ENCODE measurements around the gene WIPF2. TPM values are rescaled to one million over a fixed set of nuclear protein-coding genes. Genes with fewer than 3 reads are reported as not detected.

Gene WIPF2
- total RNA-seq, 4 donors from 2014 or later, result 7.8 to 21.5 (median 12.1) TPM

GRCh38 chr17:40180694-40181093, 38.4 kb upstream of the WIPF2 start:
- Histone ChIP-seq H3K27ac (replicated peaks in 1 of 4) (no peak overlapping the region), H3K4me1 (peaks cover 16 to 28% (median 23%) of the 10 kb centered on the region in 4 donors), H3K27me3 (no peaks in the 10 kb centered on the region), H3K9me3 (no peaks in the 10 kb centered on the region), H3K36me3 (peaks cover 4 to 17% (median 9%) of the 10 kb centered on the region in 4 donors), H3K4me3 (no peak overlapping the region)
- no peak for DNase-seq (ENCODE audit: extremely low spot score)
- intact Hi-C loops (cut with DNase I), result no loop called here
- TF ChIP-seq POLR2AphosphoS5 (IDR thresholded peaks at IDR 0.05), result no peak
- no peak for TF ChIP-seq CTCF (IDR thresholded peaks at IDR 0.05)
- no peak for TF ChIP-seq EP300 (IDR thresholded peaks at IDR 0.05)
- 63% methylated on average over 5 of the region's 5 CpGs for WGBS

GRCh38 chr17:40181205-40181604, 37.9 kb upstream of the WIPF2 start:
- no peaks in the 10 kb centered on the region for H3K9me3 ChIP-seq
- 79% methylated on average over 8 of the region's 8 CpGs for WGBS
- peaks cover 0 to 11% (median 4%) of the 10 kb centered on the region in 4 donors for H3K36me3 ChIP-seq
- H3K27me3 ChIP-seq, result no peaks in the 10 kb centered on the region
- no peak for TF ChIP-seq POLR2A (IDR thresholded peaks at IDR 0.05; ENCODE audit: low read depth)
- no peak for TF ChIP-seq EP300 (IDR thresholded peaks at IDR 0.05)
- TF ChIP-seq POLR2AphosphoS5 (IDR thresholded peaks at IDR 0.05), result no peak
- TF ChIP-seq CTCF (IDR thresholded peaks at IDR 0.05), result no peak
- peaks cover 16 to 28% (median 23%) of the 10 kb centered on the region in 4 donors for H3K4me1 ChIP-seq
- DNase-seq (ENCODE audit: extremely low spot score), result no peak
- no peak overlapping the region for H3K27ac ChIP-seq (replicated peaks in 1 of 4)
- intact Hi-C loops (cut with DNase I), result no loop called here
- no peak overlapping the region for H3K4me3 ChIP-seq

- no peak overlapping the region for H3K27ac ChIP-seq (replicated peaks in 1 of 4)
- intact Hi-C loops (cut with DNase I), result no loop called here
Measured at GRCh38 chr17:40182606-40183005, 36.5 kb upstream of the WIPF2 start.

GRCh38 chr17:40187238-40187637, 31.9 kb upstream of the WIPF2 start:
- no peaks in the 10 kb centered on the region for H3K27me3 ChIP-seq
- peaks cover 0 to 8% (median 3%) of the 10 kb centered on the region in 4 donors for H3K36me3 ChIP-seq
- peaks cover 17 to 24% (median 20%) of the 10 kb centered on the region in 4 donors for H3K4me1 ChIP-seq
- H3K9me3 ChIP-seq, result no peaks in the 10 kb centered on the region
- no peak for DNase-seq (ENCODE audit: extremely low spot score)
- intact Hi-C loops (cut with DNase I), result no loop called here
- TF ChIP-seq POLR2A (IDR thresholded peaks at IDR 0.05; ENCODE audit: low read depth) (no peak), POLR2AphosphoS5 (IDR thresholded peaks at IDR 0.05) (no peak), EP300 (IDR thresholded peaks at IDR 0.05) (no peak), CTCF (IDR thresholded peaks at IDR 0.05) (no peak)
- WGBS, result 95% methylated on average over 3 of the region's 3 CpGs
- H3K27ac ChIP-seq (replicated peaks in 1 of 4), result no peak overlapping the region
- H3K4me3 ChIP-seq, result no peak overlapping the region

More at GRCh38 chr17:40182606-40183005, 36.5 kb upstream of the WIPF2 start:
- Histone ChIP-seq H3K4me1 (peaks cover 7 to 15% (median 9%) of the 10 kb centered on the region in 4 donors), H3K4me3 (no peak overlapping the region), H3K36me3 (peaks cover 0 to 7% (median 0%) of the 10 kb centered on the region in 4 donors), H3K27me3 (no peaks in the 10 kb centered on the region), H3K9me3 (no peaks in the 10 kb centered on the region)
- DNase-seq (ENCODE audit: extremely low spot score), result no peak
- WGBS, result 85% methylated on average over 6 of the region's 6 CpGs
- TF ChIP-seq EP300 (IDR thresholded peaks at IDR 0.05), result no peak
- no peak for TF ChIP-seq CTCF (IDR thresholded peaks at IDR 0.05)
- no peak for TF ChIP-seq POLR2A (IDR thresholded peaks at IDR 0.05; ENCODE audit: low read depth)
- TF ChIP-seq POLR2AphosphoS5 (IDR thresholded peaks at IDR 0.05), result no peak

- H3K4me3 ChIP-seq, result no peak overlapping the region
- no peak for DNase-seq (ENCODE audit: extremely low spot score)
- no peaks in the 10 kb centered on the region for H3K9me3 ChIP-seq
- no peak for TF ChIP-seq EP300 (IDR thresholded peaks at IDR 0.05)
- TF ChIP-seq CTCF (IDR thresholded peaks at IDR 0.05), result no peak
- TF ChIP-seq POLR2AphosphoS5 (IDR thresholded peaks at IDR 0.05), result no peak
- no peak for TF ChIP-seq POLR2A (IDR thresholded peaks at IDR 0.05; ENCODE audit: low read depth)
- H3K27ac ChIP-seq (replicated peaks in 1 of 4), result no peak overlapping the region
- peaks cover 5 to 14% (median 8%) of the 10 kb centered on the region in 4 donors for H3K36me3 ChIP-seq
- H3K27me3 ChIP-seq, result no peaks in the 10 kb centered on the region
- peaks cover 17 to 24% (median 20%) of the 10 kb centered on the region in 4 donors for H3K4me1 ChIP-seq
- WGBS, result 94% methylated on average over 3 of the region's 6 CpGs
- intact Hi-C loops (cut with DNase I), result no loop called here
Measured at GRCh38 chr17:40188694-40189093, 30.4 kb upstream of the WIPF2 start.
